B cell (primary cell): ENCODE results near the gene FOXE3.

Source experiments
- EZH2 ChIP-seq: IDR thresholded peaks from 2 replicates; pipeline ENCODE4 v1.6.1; 2012; ENCODE audit warnings: borderline replicate concordance, low read depth, mild to moderate bottlenecking, moderate library complexity, low read length; ENCODE audit not compliant: insufficient read depth, poor library complexity, severe bottlenecking
- TF ChIP-seq, protein P1 (sequence below): fragments of 200-600 bp; IDR thresholded peaks from one replicate; pipeline ENCODE4 v1.8.0; 2022; ENCODE audit warnings: antibody characterized with exemption, mild to moderate bottlenecking

DNA sequence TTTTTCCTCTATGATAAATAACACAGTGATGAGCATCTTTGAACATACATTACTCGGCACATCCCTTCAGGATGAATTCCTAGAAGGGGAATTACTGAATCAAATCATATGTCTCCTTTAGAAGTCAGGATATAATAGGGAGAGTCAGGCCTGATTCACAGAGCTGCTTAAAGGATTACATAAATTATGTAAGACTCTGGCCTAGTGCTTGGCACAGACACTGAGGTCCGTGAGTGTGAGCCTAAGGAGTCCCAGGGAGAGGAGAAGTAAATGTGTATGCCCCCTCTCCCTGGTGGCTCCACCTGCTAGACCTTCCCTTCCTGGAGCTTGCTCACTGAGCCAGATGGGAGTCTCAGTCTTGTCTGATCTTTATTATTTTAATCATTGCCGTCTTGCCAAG lies 8.6 kb upstream of the FOXE3 start:
- TF ChIP-seq, protein P1, sequence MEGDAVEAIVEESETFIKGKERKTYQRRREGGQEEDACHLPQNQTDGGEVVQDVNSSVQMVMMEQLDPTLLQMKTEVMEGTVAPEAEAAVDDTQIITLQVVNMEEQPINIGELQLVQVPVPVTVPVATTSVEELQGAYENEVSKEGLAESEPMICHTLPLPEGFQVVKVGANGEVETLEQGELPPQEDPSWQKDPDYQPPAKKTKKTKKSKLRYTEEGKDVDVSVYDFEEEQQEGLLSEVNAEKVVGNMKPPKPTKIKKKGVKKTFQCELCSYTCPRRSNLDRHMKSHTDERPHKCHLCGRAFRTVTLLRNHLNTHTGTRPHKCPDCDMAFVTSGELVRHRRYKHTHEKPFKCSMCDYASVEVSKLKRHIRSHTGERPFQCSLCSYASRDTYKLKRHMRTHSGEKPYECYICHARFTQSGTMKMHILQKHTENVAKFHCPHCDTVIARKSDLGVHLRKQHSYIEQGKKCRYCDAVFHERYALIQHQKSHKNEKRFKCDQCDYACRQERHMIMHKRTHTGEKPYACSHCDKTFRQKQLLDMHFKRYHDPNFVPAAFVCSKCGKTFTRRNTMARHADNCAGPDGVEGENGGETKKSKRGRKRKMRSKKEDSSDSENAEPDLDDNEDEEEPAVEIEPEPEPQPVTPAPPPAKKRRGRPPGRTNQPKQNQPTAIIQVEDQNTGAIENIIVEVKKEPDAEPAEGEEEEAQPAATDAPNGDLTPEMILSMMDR, result no peak
- TF ChIP-seq EZH2, result no peak
